Small intestine (tissue), 7 donors: ENCODE data around the gene QRICH2. TPM values are rescaled to one million over a fixed set of nuclear protein-coding genes. Genes with fewer than 3 reads are reported as not detected.
"Not testable (repeated sequence)": the region's sequence is repeated elsewhere in the genome, so short reads cannot be mapped to it uniquely, and the experiment has no call there.

ENCODE experiments used
- DNase-seq, 2 donors: peaks; one replicate each; pipeline versions ENCODE4 v3.0.0 to v3.0.0-alpha.2; 2013
- FAIRE-seq: peaks from 2 replicates; lab custom pipeline; 2012; peaks lifted over from hg19 to GRCh38; lab: Jason Lieb, UNC
- H3K27ac ChIP-seq, 3 donors: one replicate each; pipeline ENCODE4 v1.5.1; 2013; ENCODE audit warnings: low read length in 2 of 3, mild to moderate bottlenecking in 2 of 3, control low read depth in 1 of 3, inconsistent platforms in 1 of 3, low read depth in 1 of 3, moderate library complexity in 1 of 3
- H3K27me3 ChIP-seq, 3 donors: one replicate each; pipeline ENCODE4 v1.6.1; 2013; ENCODE audit warnings: low read length in 3 of 3, inconsistent platforms in 1 of 3; ENCODE audit not compliant: control insufficient read depth in 3 of 3, insufficient read depth in 3 of 3
- H3K36me3 ChIP-seq, 3 donors: one replicate each; pipeline ENCODE4 v1.6.1; 2013; ENCODE audit warnings: low read length in 3 of 3, inconsistent platforms in 1 of 3, low read depth in 1 of 3, mild to moderate bottlenecking in 1 of 3, moderate library complexity in 1 of 3; ENCODE audit not compliant: control insufficient read depth in 3 of 3, insufficient read depth in 2 of 3
- H3K4me1 ChIP-seq, 3 donors: one replicate each; pipeline ENCODE4 v1.6.1; 2013; ENCODE audit warnings: low read length in 2 of 3, inconsistent platforms in 1 of 3, low read depth in 1 of 3, mild to moderate bottlenecking in 1 of 3, moderate library complexity in 1 of 3; ENCODE audit not compliant: control insufficient read depth in 3 of 3, insufficient read depth in 2 of 3
- H3K4me3 ChIP-seq, 3 donors: one replicate each; pipeline ENCODE4 v1.5.1; 2013; ENCODE audit warnings: low read length in 3 of 3, control low read depth in 1 of 3, inconsistent platforms in 1 of 3, low read depth in 1 of 3, mild to moderate bottlenecking in 1 of 3, moderate library complexity in 1 of 3
- H3K9me3 ChIP-seq, 2 donors: one replicate each; pipeline ENCODE4 v1.6.1; 2013; ENCODE audit warnings: low read depth in 1 of 2, low read length in 1 of 2; ENCODE audit not compliant: control insufficient read depth in 2 of 2, insufficient read depth in 1 of 2
- WGBS, 3 donors: extraction: QIAGEN DNeasy Blood & Tissue Kit; methylation state at CpG; one replicate each; pipeline ENCODE4 v1.1.7; 2013; 5-methylcytosine and 5-hydroxymethylcytosine counted together
- polyA plus RNA-seq, 4 donors: library from polyadenylated mRNA; stranded (reverse) in 3 of 4; unstranded in 1 of 4; fragments of 200-250 nt in 3 of 4; fragments of 120-200 nt in 1 of 4; gene quantifications; one replicate each; pipeline versions ENCODE4 v1.2.1 to v1.2.3, GENCODE V29; 2013
- donor health status: healthy with polysubstance abuse.
- donor health status: control.
- donor health status: control.
- donor health status: Bipolar disorder and iron deficiency.
- donor health status: healthy.

The QRICH2 gene
- polyA plus RNA-seq, 4 donors: 2.4 to 3.0 (median 2.6) TPM

DNA sequence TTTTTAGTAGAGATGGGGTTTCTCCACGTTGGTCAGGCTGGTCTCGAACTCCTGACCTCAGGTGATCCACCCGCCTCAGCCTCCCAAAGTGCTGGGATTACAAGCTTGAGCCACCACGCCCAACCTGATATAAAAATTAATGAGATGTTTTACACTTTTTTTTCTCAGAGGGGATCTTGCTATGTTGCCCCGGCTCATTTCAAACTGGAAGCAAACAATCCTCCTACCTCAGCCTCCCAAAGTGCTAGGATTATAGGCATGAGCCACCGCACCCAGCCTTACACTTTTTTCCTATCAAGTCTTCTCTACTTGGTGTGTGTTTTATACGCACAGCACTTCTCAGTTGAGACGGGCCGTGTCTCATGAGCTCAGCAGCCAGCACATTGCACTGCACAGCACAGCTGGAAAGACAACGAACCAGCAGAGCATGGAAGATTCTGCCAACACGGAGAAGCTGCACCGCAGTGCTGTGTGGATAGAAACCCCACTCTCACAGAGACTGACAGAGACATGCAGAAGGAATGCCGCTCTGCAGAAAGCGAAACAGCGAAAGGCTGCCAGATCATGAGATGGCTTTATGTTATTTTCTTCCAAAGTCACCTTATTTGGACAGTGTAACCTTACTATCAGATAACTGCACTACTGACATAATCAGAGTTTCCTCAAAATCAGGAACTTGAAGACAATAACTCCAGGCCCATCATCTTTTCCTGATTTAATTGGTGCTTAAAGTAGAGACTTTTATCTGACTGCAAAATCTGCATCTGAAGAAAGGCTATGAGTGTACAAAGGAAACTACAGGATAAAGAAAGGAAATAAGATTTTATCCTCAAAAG lies 6.5 kb upstream of the QRICH2 start:
- no peaks in the 10 kb centered on the region for H3K4me1 ChIP-seq
- FAIRE-seq (no peak), DNase-seq (no peak)
- no peak overlapping the region for H3K4me3 ChIP-seq
- H3K27ac ChIP-seq: no peak overlapping the region
- no peaks in the 10 kb centered on the region for H3K27me3 ChIP-seq
- H3K9me3 ChIP-seq: no peaks in the 10 kb centered on the region
- WGBS, 3 donors: 86 to 95% (median 92%) methylated on average over 15 of the region's 15 CpGs
- H3K36me3 ChIP-seq: peaks cover 0 to 32% (median 11%) of the 10 kb centered on the region in 3 donors

DNA sequence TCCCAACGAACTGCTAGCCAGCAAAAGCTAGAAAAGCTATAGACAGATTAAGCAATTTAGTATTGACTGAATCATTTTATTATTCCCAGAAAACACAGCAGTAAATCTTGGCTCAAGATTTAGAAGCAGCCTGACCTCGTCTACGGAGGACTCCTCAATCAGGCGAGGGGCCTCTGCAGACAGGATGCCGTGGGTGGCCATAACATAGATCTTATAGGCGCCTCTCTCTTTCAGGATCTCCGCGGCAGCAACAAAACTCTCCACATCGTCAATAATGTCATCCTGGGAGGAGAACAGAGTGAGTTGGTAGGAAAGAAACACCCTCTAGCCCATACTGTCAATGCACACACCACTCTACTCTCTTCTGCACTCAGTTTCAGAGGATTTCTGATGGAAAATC lies 4.7 kb upstream of the QRICH2 start:
- Histone ChIP-seq H3K27ac (no peak overlapping the region), H3K9me3 (no peaks in the 10 kb centered on the region), H3K36me3 (peaks cover 0 to 35% (median 11%) of the 10 kb centered on the region in 3 donors), H3K4me3 (no peak overlapping the region), H3K27me3 (no peaks in the 10 kb centered on the region), H3K4me1 (no peaks in the 10 kb centered on the region)
- FAIRE-seq: no peak
- 81 to 93% (median 87%) methylated on average over 9 of the region's 9 CpGs for WGBS, 3 donors
- no peak for DNase-seq

- FAIRE-seq (no peak), DNase-seq (no peak)
- H3K4me3 ChIP-seq: no peak overlapping the region
- H3K27me3 ChIP-seq: no peaks in the 10 kb centered on the region
- H3K9me3 ChIP-seq: peaks cover 0 to 2% of the 10 kb centered on the region in 2 donors
- H3K27ac ChIP-seq: no peak overlapping the region
- peaks cover 0 to 43% (median 11%) of the 10 kb centered on the region in 3 donors for H3K36me3 ChIP-seq
- 85 to 93% (median 89%) methylated on average over 4 of the region's 4 CpGs for WGBS, 3 donors
- no peaks in the 10 kb centered on the region for H3K4me1 ChIP-seq
These were observed 1.4 kb upstream of the QRICH2 start for GRCh38 chr17:76309461-76309860.

GRCh38 chr17:76307299-76307965 lies 644 bp downstream of the QRICH2 start:
- peaks cover 0 to 35% (median 6%) of the 10 kb centered on the region in 3 donors for H3K36me3 ChIP-seq
- H3K9me3 ChIP-seq: peaks cover 0 to 2% of the 10 kb centered on the region in 2 donors
- DNase-seq: no peak
- WGBS, 3 donors: 97% methylated on average over 44 to 58 of the region's 58 CpGs
- no peak overlapping the region for H3K4me3 ChIP-seq
- no peaks in the 10 kb centered on the region for H3K4me1 ChIP-seq
- FAIRE-seq: no peak
- no peak overlapping the region for H3K27ac ChIP-seq
- no peaks in the 10 kb centered on the region for H3K27me3 ChIP-seq

GRCh38 chr17:76305135-76305454 lies 3.0 kb downstream of the QRICH2 start:
- H3K9me3 ChIP-seq, H3K27ac ChIP-seq, H3K4me1 ChIP-seq, FAIRE-seq, H3K27me3 ChIP-seq, DNase-seq, H3K4me3 ChIP-seq: not testable (repeated sequence)
- H3K36me3 ChIP-seq: peaks cover 0 to 26% (median 0%) of the 10 kb centered on the region in 3 donors
- 91 to 98% (median 93%) methylated on average over 3 of the region's 3 CpGs for WGBS, 3 donors

GRCh38 chr17:76304226-76305134 lies 3.6 kb downstream of the QRICH2 start:
- peaks cover 0 to 26% (median 0%) of the 10 kb centered on the region in 3 donors for H3K36me3 ChIP-seq
- no peak overlapping the region for H3K4me3 ChIP-seq
- no peak overlapping the region for H3K27ac ChIP-seq
- H3K9me3 ChIP-seq: peaks cover 0 to 2% of the 10 kb centered on the region in 2 donors
- FAIRE-seq (no peak), DNase-seq (no peak)
- WGBS, 3 donors: 73 to 83% (median 80%) methylated on average over 17 of the region's 17 CpGs
- H3K27me3 ChIP-seq: no peaks in the 10 kb centered on the region
- H3K4me1 ChIP-seq: no peaks in the 10 kb centered on the region

- WGBS, 3 donors: 93 to 96% (median 94%) methylated on average over 3 of the region's 3 CpGs
- Histone ChIP-seq H3K4me1 (no peaks in the 10 kb centered on the region), H3K9me3 (no peaks in the 10 kb centered on the region), H3K27me3 (no peaks in the 10 kb centered on the region), H3K36me3 (peaks cover 0 to 16% (median 0%) of the 10 kb centered on the region in 3 donors), H3K27ac (no peak overlapping the region), H3K4me3 (no peak overlapping the region)
- DNase-seq (no peak), FAIRE-seq (no peak)
These were observed 10.6 kb downstream of the QRICH2 start for GRCh38 chr17:76297436-76297835.

DNA sequence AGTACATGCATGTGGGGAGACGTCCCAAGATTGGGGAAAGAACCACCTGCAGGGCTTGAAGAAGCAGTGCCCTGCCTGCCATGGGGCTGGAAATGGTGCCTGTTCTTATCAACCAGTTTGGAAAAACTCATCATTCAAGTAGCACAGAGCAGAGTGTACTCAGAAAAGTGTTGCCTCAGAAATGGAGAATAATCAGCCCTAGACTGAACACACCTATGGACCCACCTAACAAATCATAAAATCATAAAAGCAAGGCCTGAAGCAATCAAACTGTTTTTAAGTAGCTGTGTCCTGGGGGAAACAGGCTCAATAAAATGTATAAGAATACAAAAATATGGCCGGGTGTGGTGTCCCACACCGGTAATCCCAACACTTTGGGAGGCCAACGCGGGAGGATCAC lies 11.2 kb downstream of the QRICH2 start:
- no peak for FAIRE-seq
- no peaks in the 10 kb centered on the region for H3K9me3 ChIP-seq
- no peaks in the 10 kb centered on the region for H3K4me1 ChIP-seq
- 38 to 71% (median 50%) methylated on average over 5 of the region's 5 CpGs for WGBS, 3 donors
- peak in 1 of 2 donors; percentile 27 for DNase-seq
- H3K36me3 ChIP-seq: peaks cover 0 to 21% (median 0%) of the 10 kb centered on the region in 3 donors
- H3K27me3 ChIP-seq: no peaks in the 10 kb centered on the region
- no peak overlapping the region for H3K4me3 ChIP-seq
- no peak overlapping the region for H3K27ac ChIP-seq
